Stimulated activated naive CD4-positive, alpha-beta T cell treated with Interleukin-2 at 50 U/mL for 16 hours (primary cell): ENCODE results near the gene FUT6.

Source experiments
- DNase-seq: peaks from one replicate; lab custom pipeline; 2025; lab: John Stamatoyannopoulos, UW

FUT6 gene

GRCh38 chr19:5827891-5828660, 11.4 kb downstream of the FUT6 start:
- DNase-seq = peak; percentile 87

- DNase-seq = no peak
Measured at GRCh38 chr19:5827342-5827890, 12.1 kb downstream of the FUT6 start.

GRCh38 chr19:5826531-5827341, 12.8 kb downstream of the FUT6 start:
- DNase-seq = no peak

GRCh38 chr19:5825178-5825577, 14.3 kb downstream of the FUT6 start:
- DNase-seq = no peak

GRCh38 chr19:5824751-5825150, 14.8 kb downstream of the FUT6 start:
- no peak for DNase-seq

GRCh38 chr19:5823579-5824281, 15.8 kb downstream of the FUT6 start:
- DNase-seq = no peak

GRCh38 chr19:5822181-5822844, 17.2 kb downstream of the FUT6 start:
- no peak for DNase-seq

GRCh38 chr19:5821521-5822180, 17.9 kb downstream of the FUT6 start:
- no peak for DNase-seq

GRCh38 chr19:5820785-5821184, 18.7 kb downstream of the FUT6 start:
- DNase-seq = no peak

- DNase-seq = no peak
Measured at GRCh38 chr19:5818594-5818993, 20.9 kb downstream of the FUT6 start.

- DNase-seq = no peak
Measured at GRCh38 chr19:5817218-5817617, 22.3 kb downstream of the FUT6 start.

GRCh38 chr19:5814852-5815246, 24.7 kb downstream of the FUT6 start:
- no peak for DNase-seq

- DNase-seq = no peak
Measured at GRCh38 chr19:5814123-5814851, 25.2 kb downstream of the FUT6 start.

GRCh38 chr19:5811117-5811516, 28.4 kb downstream of the FUT6 start:
- no peak for DNase-seq

- no peak for DNase-seq
Measured at GRCh38 chr19:5809469-5809868, 30.0 kb downstream of the FUT6 start.

GRCh38 chr19:5809053-5809452, 30.4 kb downstream of the FUT6 start:
- DNase-seq = no peak

GRCh38 chr19:5808120-5808816, 31.2 kb downstream of the FUT6 start:
- no peak for DNase-seq

- no peak for DNase-seq
Measured at GRCh38 chr19:5806905-5807304, 32.6 kb downstream of the FUT6 start.

GRCh38 chr19:5806133-5806489, 33.4 kb downstream of the FUT6 start:
- no peak for DNase-seq

- peak; percentile 35 for DNase-seq
Measured at GRCh38 chr19:5805462-5806132, 33.9 kb downstream of the FUT6 start.
